HG03060 (cell line): ENCODE results near the gene SETD5.

ENCODE experiments used
- ATAC-seq: cut with Tn5 transposase; IDR thresholded peaks from one replicate; pipeline ENCODE4 v1.9.1; 2021; ENCODE audit warnings: low read depth, moderate number of reproducible peaks; ENCODE audit not compliant: unreplicated experiment

Gene SETD5

GRCh38 chr3:9507586-9508578, 110.5 kb downstream of the SETD5 start:
- ATAC-seq = no peak

GRCh38 chr3:9508781-9509180, 111.4 kb downstream of the SETD5 start:
- no peak for ATAC-seq

- no peak for ATAC-seq
Observed at GRCh38 chr3:9512456-9513045, 115.1 kb downstream of the SETD5 start.

- ATAC-seq = no peak
Observed at GRCh38 chr3:9514306-9514705, 116.9 kb downstream of the SETD5 start.

GRCh38 chr3:9514956-9515355, 117.5 kb downstream of the SETD5 start:
- ATAC-seq = no peak

- no peak for ATAC-seq
Observed at GRCh38 chr3:9525078-9525477, 127.7 kb downstream of the SETD5 start.
